HG02588 (cell line): Measurements from ENCODE around the gene CD300A.

Experiments
- ATAC-seq: cut with Tn5 transposase; IDR thresholded peaks from one replicate; pipeline ENCODE4 v1.9.1; 2021; ENCODE audit warnings: mild to moderate bottlenecking, moderate library complexity; ENCODE audit not compliant: unreplicated experiment

The CD300A gene

DNA sequence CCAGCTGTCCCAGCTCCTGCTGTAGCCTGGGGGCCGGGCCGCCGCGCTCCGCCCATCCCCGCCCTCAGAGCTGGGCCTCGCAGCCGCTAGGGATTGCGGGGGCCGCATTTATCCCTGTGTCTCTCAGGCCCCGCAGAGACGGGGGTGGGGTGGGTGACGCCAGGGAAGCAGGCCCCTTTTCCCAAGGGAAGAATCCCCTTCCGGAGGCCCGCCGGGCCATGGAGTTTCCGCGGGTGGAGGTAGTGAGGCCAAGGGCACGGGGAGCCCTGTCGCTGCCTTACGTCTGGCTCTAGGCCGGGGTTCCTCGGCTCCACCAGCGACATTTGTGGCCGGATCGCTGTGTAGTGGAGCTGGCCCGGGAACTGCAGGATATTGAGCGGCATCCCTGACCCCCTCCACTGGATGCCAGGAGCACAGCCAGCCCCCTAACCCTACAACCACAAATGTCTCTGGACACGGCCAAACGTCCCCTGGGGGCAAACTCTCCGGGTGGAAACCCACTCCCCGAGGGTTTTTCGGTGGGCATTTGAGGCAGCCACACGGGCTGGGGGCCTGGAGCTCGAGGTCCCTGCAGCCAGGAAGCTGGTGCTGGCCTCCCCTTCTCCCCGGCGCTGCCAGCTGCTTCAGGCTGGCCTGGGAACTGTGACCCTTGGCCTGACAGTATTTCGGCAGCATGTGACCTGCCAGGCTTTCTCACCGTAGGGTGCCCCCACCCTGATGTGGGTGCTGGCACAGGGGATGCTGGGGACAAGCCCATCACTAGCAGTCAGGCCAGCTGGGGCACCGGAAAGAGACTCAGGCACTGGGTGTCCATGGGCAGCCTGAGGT is 12.0 kb upstream of the CD300A start:
- peak; percentile 86 for ATAC-seq

DNA sequence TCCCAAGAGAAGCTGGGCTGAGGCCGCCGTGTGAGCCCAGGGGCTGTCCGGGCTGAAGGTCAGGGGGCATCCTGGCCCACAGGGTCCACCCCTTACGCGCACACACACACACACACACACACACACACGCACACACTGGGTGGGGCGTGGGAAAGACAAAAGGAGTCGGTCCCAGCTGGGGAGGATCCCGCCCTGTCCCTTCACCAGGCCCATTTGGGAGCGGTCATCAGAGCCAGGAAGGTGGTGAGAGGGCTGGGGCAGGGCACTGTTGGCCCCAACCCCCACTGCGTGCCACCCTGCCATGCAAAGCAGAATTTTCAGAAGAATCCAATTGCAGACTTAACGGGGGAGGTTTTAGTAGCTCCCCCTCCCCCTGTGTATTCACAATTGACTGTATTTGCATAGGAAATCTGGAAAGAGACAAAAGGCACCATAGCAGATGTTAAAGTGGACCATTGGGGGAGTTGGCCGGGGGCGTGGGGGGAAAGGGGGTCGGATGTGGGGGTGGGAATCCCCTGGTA is 11.3 kb upstream of the CD300A start:
- no peak for ATAC-seq

DNA sequence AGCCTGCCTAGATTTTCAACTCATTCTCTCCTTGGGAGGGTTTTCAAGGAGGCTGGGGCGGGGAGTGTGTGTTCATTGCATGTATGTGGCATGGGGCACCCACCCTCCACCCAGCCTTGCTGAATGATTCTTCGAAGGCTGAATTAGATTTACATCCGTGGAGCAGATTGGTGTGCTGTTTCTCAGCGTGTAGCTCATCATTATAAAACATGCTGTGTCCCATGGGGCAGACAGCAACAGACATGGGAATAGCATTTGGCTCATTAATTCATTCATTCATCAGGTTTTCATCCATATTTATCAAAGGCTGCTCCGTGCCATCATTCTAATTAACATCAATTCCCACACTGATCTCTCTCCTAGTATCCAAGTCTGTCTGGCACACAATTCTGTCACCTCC is 10.6 kb upstream of the CD300A start:
- no peak for ATAC-seq

DNA sequence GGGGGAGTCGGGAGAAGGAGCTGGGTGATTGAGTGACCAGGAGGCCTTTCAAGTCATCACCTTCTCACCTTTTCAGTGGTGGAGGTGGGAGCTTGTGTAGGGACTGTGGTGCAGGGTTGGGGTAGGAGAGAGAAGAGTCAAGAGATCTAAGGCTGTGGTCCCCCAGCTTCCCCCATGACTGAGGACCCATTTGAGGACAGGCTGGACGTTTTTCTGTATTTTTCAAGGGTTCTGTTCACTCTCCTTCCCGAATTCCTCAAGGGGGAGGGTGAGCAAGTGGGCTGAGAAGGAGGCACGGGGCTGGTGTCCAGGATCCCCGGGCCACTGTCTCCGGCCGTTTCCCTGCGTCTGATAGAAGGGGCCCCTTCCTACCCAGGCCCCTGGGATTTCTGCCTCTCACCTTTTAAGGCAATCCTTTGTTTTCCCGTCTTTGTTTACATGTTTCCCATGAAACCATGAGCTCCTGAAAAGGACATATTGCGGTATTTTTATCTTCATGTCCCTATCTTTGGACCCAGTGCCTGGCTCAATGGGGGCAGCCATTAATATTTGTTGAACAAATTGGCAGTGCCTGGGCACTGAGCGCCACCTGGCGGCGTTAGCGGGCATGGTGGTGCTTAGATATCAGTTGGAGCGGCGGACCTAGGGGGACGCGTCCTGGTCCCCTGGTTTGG is 9.2 kb upstream of the CD300A start:
- no peak for ATAC-seq

DNA sequence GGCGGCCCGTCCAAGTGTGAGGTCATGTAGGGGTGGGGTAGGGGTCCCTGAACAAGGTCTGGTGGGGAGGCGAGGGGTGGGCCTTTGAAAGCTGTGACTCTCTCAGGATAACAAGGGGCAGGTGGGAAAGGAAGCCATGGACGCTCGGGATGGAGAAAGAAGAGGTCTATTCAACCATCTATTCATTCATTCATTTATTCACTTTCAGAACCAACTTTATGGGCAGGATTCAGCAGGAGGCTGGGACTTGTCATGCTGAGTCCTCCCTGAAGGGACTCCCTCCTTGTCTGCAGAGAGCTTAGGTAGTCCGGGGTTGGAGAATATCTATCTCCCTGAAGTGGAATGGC is 8.6 kb upstream of the CD300A start:
- ATAC-seq = no peak

DNA sequence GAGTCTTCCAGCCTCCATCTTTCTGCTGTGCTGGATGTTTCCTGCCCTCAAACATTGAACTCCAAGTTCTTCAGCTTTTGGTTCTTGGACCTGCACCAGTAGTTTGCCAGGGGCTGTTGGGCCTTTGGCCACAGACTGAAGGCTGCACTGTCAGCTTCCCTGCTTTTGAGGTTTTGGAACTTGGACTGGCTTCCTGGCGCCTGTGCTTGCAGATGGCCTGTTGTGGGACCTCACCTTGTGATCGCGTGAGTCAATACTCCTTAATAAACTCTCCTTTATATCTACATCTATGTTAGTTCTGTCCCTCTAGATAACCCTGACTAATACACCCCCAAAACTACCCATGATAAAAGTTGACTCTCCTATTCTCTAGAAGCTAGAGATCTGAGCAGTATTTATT is 7.6 kb upstream of the CD300A start:
- no peak for ATAC-seq

DNA sequence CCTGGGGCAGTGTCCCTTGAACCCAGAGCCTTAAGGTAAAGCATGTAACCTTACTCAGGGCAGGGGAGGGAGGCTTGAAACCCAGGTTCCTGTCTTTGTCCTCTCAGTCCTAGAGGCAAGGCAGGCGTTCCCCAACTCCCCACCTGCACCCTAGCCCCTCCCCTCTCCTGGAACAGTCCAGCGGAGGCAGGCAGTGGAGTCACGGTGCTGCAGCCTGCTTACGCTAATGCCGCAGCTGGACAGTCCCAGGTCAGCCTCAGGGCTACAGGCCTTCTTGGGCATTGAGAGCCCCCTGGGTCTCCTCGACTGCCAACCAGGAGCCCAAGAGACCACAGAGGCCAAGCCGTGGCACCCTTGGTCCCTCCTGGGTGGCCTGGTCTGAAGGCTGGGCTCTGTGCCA is 6.8 kb upstream of the CD300A start:
- ATAC-seq = no peak

DNA sequence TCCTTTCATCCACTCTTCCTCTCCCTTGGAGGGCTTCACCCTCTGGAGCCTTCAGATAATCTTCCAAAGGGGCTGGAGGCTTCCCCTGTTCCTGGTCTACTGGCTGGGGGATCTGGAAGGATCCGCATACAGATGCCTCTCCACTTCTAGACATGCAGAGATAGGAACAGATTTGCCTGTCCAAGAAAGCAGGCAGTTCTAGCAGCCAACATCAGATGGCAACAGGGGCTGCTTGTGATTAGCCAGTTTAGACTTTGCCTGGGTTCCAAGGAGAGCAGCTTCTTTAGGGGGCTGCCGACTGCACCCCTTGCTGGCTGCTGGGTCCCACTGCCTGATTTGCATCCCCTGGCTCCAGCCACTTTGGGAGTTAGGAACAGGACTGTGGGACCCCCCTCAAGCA is 6.2 kb upstream of the CD300A start:
- ATAC-seq = no peak

DNA sequence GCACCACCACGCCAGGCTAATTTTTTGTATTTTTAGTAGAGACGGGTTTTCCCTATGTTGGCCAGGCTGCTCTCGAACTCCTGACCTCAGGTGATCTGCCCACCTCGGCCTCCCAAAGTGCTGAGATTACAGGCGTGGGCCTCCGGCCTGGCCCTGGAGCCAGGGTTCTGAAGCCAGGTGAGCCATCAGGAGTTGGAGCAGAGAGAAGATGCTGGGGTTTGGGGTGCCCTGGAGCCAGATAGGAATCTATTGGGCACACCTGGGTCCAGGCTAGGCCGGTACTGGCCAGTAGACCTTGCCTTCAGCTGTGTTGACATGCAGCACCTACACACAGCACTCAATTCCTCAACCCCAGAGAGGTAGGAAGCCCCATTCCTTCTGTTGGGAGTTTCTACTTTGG is 5.4 kb upstream of the CD300A start:
- no peak for ATAC-seq

DNA sequence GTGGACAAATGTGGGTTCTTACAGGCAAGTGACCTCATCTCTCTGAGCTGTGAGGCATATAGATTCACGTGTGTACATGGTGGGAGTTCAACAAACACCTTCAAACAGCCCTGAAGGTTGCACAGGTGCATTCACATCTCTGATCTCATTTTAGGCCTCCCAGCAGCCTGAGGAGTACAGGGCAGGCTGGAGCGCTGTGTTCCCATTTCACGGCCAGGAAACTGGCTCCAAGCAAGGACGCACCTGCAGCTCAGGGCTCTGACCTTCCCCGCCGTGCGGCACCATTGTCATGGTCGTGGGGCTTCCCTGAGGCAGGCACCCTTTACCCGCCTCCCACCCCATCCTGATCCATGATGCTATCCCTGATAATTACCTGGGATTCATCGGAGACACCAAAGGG is 4.8 kb upstream of the CD300A start:
- no peak for ATAC-seq

DNA sequence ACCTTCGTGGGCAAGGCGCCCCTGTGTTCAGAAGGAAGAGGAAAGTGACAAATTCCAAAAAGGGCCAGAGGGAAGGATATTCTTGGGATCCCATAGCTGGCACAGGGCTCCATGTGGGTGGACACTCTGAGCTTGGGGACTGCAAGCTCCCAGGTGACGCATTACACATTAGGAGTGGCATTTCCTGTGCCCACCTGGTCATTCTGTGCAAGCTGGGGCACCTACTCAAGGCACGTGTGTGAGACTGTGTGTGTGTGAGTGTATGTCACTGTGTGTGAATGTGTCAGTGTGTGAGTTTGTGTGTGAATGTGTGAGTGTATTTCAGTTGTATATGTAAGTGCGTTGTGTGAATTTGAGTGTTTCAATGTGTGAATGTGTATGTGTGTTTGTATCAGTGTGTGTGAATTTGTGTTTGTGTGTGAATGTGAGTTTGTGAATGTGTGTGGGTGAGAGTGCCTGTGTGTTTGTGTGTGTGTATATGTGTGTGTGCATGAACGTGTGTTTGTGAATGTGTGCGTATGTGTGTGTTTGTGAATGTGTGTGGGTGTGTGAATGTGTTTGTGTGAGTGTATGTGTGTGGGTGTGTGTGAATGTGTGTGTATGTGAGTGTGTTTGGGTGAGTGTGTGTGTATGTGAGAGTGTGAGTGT is 1.6 kb upstream of the CD300A start:
- ATAC-seq = no peak

DNA sequence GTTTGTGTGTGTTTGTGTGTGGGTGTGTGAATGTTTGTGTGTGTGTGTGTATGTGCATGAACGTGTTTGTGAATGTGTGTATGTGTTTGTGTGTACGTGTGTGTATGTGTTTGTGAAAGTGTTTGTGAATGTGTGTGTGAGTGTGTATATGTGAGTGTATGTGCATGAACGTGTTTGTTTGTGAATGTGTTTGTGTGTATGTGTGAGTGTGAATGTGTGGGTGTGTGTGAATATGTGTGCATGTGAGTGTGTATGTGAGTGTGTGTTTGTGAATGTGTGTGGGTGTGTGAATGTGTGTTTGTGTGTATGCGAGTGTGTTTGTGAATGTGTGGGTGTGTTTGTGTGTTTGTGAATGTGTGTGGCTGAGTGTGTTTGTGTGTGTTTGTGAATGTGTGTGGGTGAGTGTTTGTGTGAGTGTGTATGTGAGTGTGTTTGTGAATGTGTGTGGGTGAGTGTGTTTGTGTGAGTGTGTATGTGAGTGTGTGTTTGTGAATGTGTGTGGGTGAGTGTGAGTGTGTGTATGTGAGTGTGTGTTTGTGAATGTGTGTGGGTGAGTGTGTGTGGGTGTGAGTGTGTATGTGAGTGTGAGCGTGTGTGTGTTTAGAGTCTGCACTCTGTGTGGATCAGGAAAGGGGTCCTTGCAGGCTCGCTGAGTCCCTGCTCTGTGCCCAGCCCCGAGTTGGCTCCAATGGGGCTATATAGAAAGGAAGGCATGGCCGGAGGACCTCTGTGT is 890 bp upstream of the CD300A start:
- no peak for ATAC-seq

DNA sequence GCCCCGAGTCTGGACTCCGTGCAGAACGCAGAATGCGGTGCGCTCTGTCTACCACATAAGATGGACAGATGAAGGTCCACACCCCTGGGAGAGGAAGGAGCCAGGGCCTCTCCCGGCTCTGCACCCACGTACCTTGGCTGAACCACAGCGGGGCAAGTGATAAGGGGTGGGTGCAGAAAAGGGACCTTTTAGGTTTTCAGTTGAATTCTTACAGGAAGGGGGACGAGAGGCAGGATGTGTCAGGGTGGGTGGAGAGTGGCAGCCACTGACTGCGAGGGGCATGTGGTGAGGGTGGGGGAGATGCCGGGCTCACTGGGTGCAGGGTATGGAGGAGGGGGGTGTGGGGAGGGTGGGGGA is 372 bp downstream of the CD300A start:
- no peak for ATAC-seq

DNA sequence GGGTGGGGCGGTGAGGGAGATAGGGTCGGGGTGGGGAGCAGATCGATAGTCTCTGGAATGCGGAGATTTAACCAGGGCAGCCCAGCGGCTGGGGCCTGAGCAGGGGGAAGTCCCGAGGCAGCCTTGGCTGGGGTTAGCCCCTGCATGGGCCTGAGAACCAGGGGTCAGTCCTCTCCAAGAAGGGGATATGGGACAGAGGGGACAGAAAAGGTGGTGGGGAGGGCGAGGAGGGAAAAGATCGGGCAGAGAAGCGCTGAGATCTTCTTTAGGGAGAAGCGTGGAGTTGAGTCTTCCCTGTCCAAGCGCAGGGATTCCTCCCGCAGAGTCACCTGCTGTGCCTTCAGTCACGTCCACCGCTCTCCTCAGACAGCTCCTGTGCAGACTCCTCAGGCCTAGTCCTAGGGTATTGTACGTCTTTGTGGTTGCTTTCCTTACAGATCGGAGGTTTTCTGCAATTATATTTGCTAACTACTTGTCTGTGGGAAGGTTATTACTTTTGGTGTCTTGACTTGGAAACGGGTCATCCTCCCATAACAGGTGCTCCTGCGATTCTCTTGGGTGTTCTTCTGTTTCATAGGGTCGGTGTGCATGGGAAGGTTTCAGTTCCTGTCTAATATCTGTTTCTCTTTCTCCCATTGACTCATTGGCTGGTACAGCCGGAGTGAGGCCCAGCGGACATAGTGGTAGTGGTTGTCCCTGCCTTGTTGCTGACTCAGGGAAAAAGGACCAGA is 952 bp downstream of the CD300A start:
- ATAC-seq = peak; percentile 67

DNA sequence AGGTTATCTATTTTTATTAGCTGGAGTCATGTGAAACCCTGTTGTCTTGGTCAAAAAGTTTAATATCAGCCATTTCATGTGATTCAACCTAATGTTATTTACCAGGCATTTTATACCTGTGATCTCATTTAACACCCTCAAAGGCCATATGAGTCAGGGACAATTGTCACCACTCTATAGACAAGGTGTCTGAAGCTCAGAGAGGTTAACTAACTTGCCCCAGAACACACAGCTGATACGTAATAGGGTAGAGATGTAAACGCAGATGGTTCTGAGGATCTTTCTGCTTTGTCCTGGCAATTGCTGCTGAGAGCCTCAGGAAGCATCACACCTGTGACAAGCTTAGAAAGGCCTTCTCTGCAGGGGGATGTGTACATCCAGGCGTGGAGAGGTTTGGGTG is 4.9 kb downstream of the CD300A start:
- no peak for ATAC-seq

DNA sequence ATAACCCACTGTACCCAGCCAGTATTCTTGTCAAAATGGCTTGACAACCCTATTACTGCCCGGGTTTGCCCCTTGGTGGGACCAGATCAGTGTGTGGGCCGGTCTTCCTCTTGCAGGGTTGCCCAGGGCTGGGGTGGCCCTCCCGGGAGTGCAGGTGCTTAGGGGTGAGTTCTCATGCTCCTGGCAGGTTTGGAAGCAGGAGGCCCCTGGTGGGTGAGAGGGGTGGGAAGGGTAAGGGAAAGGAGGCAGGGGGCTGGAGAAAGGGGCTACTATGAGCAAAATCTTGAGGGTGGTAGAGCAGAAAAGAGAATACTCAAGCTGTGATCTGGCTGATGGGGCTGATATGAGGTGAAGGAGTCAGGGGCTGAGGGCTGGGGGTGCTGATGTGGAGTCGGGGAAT is 6.5 kb downstream of the CD300A start:
- ATAC-seq = no peak

DNA sequence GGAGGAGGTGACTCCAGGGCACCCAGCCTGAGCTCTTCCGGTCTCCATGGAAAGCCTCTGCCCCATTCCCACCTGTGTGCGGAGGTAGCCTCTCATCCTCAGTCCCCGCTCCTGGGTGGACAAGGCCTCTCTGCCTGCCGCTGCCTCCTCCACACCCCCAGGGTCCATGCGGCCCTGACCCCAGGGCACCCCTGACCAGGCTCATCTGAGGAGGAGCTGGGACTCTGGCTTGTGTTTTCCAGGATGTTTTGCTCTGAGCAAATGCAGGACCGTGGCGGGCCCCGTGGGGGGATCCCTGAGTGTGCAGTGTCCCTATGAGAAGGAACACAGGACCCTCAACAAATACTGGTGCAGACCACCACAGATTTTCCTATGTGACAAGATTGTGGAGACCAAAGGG is 6.9 kb downstream of the CD300A start:
- no peak for ATAC-seq

DNA sequence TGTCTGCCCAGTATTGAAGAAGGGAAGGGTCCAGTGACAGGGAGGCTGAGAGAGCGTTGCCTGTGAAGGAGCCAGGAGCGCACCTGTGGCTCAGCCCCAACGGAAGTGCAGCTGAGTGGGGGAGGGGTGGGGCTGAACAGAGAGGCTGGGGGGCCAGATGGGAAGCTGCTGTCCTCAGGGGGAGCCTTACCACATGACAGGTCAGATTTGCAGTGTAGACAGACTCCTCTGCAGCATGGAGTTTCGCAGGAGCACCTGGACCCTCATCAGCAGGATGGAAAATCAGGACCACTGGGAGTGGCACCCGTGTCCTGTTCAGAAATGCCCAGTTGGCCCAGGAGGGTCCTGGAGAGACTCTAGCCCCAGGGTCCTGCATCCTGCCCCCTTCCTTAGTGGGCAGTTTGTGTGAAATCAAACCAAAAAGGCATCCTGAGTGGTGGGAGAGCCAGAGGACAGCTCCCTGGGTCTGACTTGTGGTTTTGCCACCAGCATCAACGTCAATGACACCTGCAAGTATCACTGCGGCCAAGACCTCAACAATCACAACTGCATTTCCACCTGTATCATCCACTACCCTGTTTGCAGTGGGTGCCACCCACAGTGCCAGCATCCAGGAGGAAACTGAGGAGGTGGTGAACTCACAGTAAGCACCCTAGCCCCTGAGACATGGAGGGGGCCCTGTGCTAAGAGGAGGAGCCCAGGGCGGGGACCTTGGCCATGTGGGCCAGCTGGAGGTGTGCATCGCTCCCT is 7.8 kb downstream of the CD300A start:
- ATAC-seq = no peak

DNA sequence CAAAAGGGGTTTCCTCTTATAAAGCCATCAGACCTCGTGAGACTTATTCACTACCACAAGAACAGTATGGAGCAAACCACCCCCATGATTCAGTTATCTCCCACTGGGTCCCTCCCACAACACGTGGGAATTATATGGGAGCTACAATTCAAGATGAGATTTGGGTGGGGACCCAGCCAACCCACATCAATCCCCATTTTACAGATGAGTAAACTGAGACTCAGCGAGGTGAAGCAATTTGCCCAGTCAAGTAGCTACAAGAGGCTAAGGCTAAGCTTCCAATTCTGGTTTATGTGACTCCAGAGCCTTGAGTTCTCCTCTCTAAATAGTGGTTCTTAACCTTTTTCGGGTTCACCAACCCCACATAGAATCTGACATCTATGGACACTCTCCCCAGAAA is 8.8 kb downstream of the CD300A start:
- no peak for ATAC-seq

DNA sequence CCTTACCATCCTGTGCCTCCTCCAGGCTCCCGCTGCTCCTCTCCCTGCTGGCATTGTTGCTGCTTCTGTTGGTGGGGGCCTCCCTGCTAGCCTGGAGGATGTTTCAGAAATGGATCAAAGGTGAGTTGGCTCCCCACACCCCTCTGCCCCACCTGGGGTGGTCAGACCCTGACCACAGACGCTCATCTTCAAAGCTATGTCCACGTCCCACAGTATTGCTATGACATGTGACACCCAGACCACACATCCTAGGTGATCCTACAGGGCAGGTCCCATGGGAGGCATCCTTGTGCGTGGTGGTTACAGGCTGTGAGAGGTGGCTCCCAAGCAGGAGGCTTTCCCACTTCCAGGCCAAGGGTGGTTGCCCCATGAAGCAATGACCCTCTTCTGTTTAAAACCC is 11.0 kb downstream of the CD300A start:
- ATAC-seq = no peak
